Natural killer cell treated with Interleukin-12 subunit alpha and Interleukin-12 subunit beta and Interleukin-15 and Interleukin-18, amount 100 ng/mL, for 72 hours (primary cell): ENCODE measurements around the gene NT5DC4. TPM values are rescaled to one million over a fixed set of nuclear protein-coding genes. Genes with fewer than 3 reads are reported as not detected.

Source experiments
- ATAC-seq, 2 donors: fragments of 150-1000 bp; cut with Tn5 transposase in 1 of 2; sonication (Bioruptor Pico), chemical (Tn5 transposase) in 1 of 2; 2 replicates each; pipeline ENCODE4 v1.10.0; 2021
- DNase-seq: peaks from one replicate; pipeline ENCODE4 v3.0.0; 2022; ENCODE audit warnings: low spot score
- H3K27ac Mint-ChIP-seq, 2 donors: 1 replicate in 1 of 2; 2 replicates in 1 of 2; pipeline ENCODE4 v1.8.0; 2022; ENCODE audit warnings: mixed read lengths in 2 of 2, mild to moderate bottlenecking in 1 of 2, moderate library complexity in 1 of 2
- H3K27me3 Mint-ChIP-seq, 2 donors: 1 replicate in 1 of 2; 2 replicates in 1 of 2; pipeline ENCODE4 v1.8.0; 2022; ENCODE audit warnings: mixed read lengths in 2 of 2
- H3K36me3 Mint-ChIP-seq: one replicate; pipeline ENCODE4 v1.8.0; 2022; ENCODE audit warnings: mixed read lengths
- H3K4me1 Mint-ChIP-seq, 2 donors: 1 replicate in 1 of 2; 2 replicates in 1 of 2; pipeline ENCODE4 v1.8.0; 2022; ENCODE audit warnings: low read depth in 2 of 2, mixed read lengths in 2 of 2, mild to moderate bottlenecking in 1 of 2
- H3K4me3 Mint-ChIP-seq: one replicate; pipeline ENCODE4 v1.8.0; 2022; ENCODE audit warnings: mixed read lengths
- H3K9me3 Mint-ChIP-seq: 2 replicates; pipeline ENCODE4 v1.8.0; 2022; ENCODE audit warnings: mixed read lengths
- total RNA-seq, 2 donors: library from RNA; stranded (reverse); gene quantifications; one replicate each; pipeline ENCODE4 v1.2.3, GENCODE V29; 2022

NT5DC4 gene
- not detected for total RNA-seq

GRCh38 chr2:112720785-112721184, at the start of gene NT5DC4:
TSS of gene NT5DC4 (plus strand) at chr2:112721020. CDS start at chr2:112721080, 60 bp downstream.
- Mint-ChIP-seq H3K9me3 (no peaks in the 10 kb centered on the region), H3K27ac (peak within 1 kb of the TSS in 1 of 2 donors; percentile 37), H3K27me3 (no peaks in the 10 kb centered on the region), H3K4me3 (no peak within 1 kb of the TSS), H3K36me3 (no peaks in the 10 kb centered on the region), H3K4me1 (no peaks in the 10 kb centered on the region)
- DNase-seq (no peak), ATAC-seq (no peak)

GRCh38 chr2:112671801-112672200, 49.0 kb upstream of the NT5DC4 start:
- Mint-ChIP-seq H3K27ac (no peak overlapping the region), H3K4me1 (peaks cover 5 to 6% of the 10 kb centered on the region in 2 donors), H3K4me3 (no peak overlapping the region), H3K27me3 (no peaks in the 10 kb centered on the region), H3K9me3 (no peaks in the 10 kb centered on the region), H3K36me3 (no peaks in the 10 kb centered on the region)
- ATAC-seq (no peak), DNase-seq (no peak)

- DNase-seq (no peak), ATAC-seq (no peak)
- Mint-ChIP-seq H3K27me3 (no peaks in the 10 kb centered on the region), H3K27ac (no peak overlapping the region), H3K4me1 (peaks cover 3 to 5% of the 10 kb centered on the region in 2 donors), H3K36me3 (no peaks in the 10 kb centered on the region), H3K9me3 (no peaks in the 10 kb centered on the region), H3K4me3 (no peak overlapping the region)
Measured at GRCh38 chr2:112673008-112673407, 47.8 kb upstream of the NT5DC4 start.

- Mint-ChIP-seq H3K9me3 (no peaks in the 10 kb centered on the region), H3K27me3 (no peaks in the 10 kb centered on the region), H3K4me3 (no peak overlapping the region)
Measured at GRCh38 chr2:112674229-112674628, 46.6 kb upstream of the NT5DC4 start.

GRCh38 chr2:112679484-112679883, 41.3 kb upstream of the NT5DC4 start:
- ATAC-seq = no peak
- H3K4me3 Mint-ChIP-seq = no peak overlapping the region

More at GRCh38 chr2:112674229-112674628, 46.6 kb upstream of the NT5DC4 start:
- ATAC-seq = no peak
- no peak for DNase-seq
- Mint-ChIP-seq H3K4me1 (peaks cover 3 to 5% of the 10 kb centered on the region in 2 donors), H3K36me3 (no peaks in the 10 kb centered on the region), H3K27ac (peak overlapping the region in 1 of 2 donors; percentile 37)

GRCh38 chr2:112680666-112681101, 40.1 kb upstream of the NT5DC4 start:
- H3K4me1 Mint-ChIP-seq = peaks cover 11 to 14% of the 10 kb centered on the region in 2 donors
- DNase-seq = no peak
- ATAC-seq = no peak
- no peaks in the 10 kb centered on the region for H3K36me3 Mint-ChIP-seq
- no peaks in the 10 kb centered on the region for H3K9me3 Mint-ChIP-seq
- H3K27ac Mint-ChIP-seq = no peak overlapping the region
- no peak overlapping the region for H3K4me3 Mint-ChIP-seq
- no peaks in the 10 kb centered on the region for H3K27me3 Mint-ChIP-seq

More at GRCh38 chr2:112679484-112679883, 41.3 kb upstream of the NT5DC4 start:
- no peaks in the 10 kb centered on the region for H3K27me3 Mint-ChIP-seq
- DNase-seq = no peak
- H3K4me1 Mint-ChIP-seq = peaks cover 7 to 9% of the 10 kb centered on the region in 2 donors
- no peaks in the 10 kb centered on the region for H3K9me3 Mint-ChIP-seq
- no peak overlapping the region for H3K27ac Mint-ChIP-seq
- H3K36me3 Mint-ChIP-seq = no peaks in the 10 kb centered on the region

- H3K27me3 Mint-ChIP-seq = no peaks in the 10 kb centered on the region
- H3K9me3 Mint-ChIP-seq = no peaks in the 10 kb centered on the region
- ATAC-seq (no peak), DNase-seq (no peak)
- H3K27ac Mint-ChIP-seq = no peak overlapping the region
- H3K36me3 Mint-ChIP-seq = no peaks in the 10 kb centered on the region
- peaks cover 11 to 14% of the 10 kb centered on the region in 2 donors for H3K4me1 Mint-ChIP-seq
- no peak overlapping the region for H3K4me3 Mint-ChIP-seq
Measured at GRCh38 chr2:112682101-112682500, 38.7 kb upstream of the NT5DC4 start.

GRCh38 chr2:112683550-112684414, 37.0 kb upstream of the NT5DC4 start:
- Mint-ChIP-seq H3K4me3 (no peak overlapping the region), H3K27ac (no peak overlapping the region), H3K9me3 (no peaks in the 10 kb centered on the region), H3K27me3 (no peaks in the 10 kb centered on the region), H3K36me3 (no peaks in the 10 kb centered on the region), H3K4me1 (peaks cover 15 to 16% of the 10 kb centered on the region in 2 donors)
- no peak for ATAC-seq
- no peak for DNase-seq

GRCh38 chr2:112684415-112684775, 36.4 kb upstream of the NT5DC4 start:
- ATAC-seq (no peak), DNase-seq (no peak)
- Mint-ChIP-seq H3K27me3 (no peaks in the 10 kb centered on the region), H3K27ac (no peak overlapping the region), H3K36me3 (no peaks in the 10 kb centered on the region), H3K4me1 (peaks cover 15 to 22% of the 10 kb centered on the region in 2 donors), H3K4me3 (no peak overlapping the region), H3K9me3 (no peaks in the 10 kb centered on the region)

GRCh38 chr2:112685271-112685884, 35.4 kb upstream of the NT5DC4 start:
- H3K4me3 Mint-ChIP-seq = no peak overlapping the region
- ATAC-seq (no peak), DNase-seq (no peak)
- H3K27ac Mint-ChIP-seq = no peak overlapping the region
- H3K27me3 Mint-ChIP-seq = no peaks in the 10 kb centered on the region
- H3K9me3 Mint-ChIP-seq = no peaks in the 10 kb centered on the region
- no peaks in the 10 kb centered on the region for H3K36me3 Mint-ChIP-seq
- peaks cover 18 to 22% of the 10 kb centered on the region in 2 donors for H3K4me1 Mint-ChIP-seq

- ATAC-seq (no peak), DNase-seq (no peak)
- no peak overlapping the region for H3K4me3 Mint-ChIP-seq
- no peaks in the 10 kb centered on the region for H3K36me3 Mint-ChIP-seq
- H3K9me3 Mint-ChIP-seq = no peaks in the 10 kb centered on the region
- no peaks in the 10 kb centered on the region for H3K27me3 Mint-ChIP-seq
- no peak overlapping the region for H3K27ac Mint-ChIP-seq
- peaks cover 28 to 32% of the 10 kb centered on the region in 2 donors for H3K4me1 Mint-ChIP-seq
Measured at GRCh38 chr2:112686348-112687217, 34.2 kb upstream of the NT5DC4 start.

- DNase-seq = no peak
- Mint-ChIP-seq H3K4me3 (no peak overlapping the region), H3K27me3 (no peaks in the 10 kb centered on the region), H3K27ac (no peak overlapping the region), H3K36me3 (no peaks in the 10 kb centered on the region), H3K9me3 (no peaks in the 10 kb centered on the region), H3K4me1 (peaks cover 36 to 42% of the 10 kb centered on the region in 2 donors)
- ATAC-seq = no peak
Measured at GRCh38 chr2:112687522-112687921, 33.3 kb upstream of the NT5DC4 start.

- no peaks in the 10 kb centered on the region for H3K9me3 Mint-ChIP-seq
- no peaks in the 10 kb centered on the region for H3K36me3 Mint-ChIP-seq
- no peak overlapping the region for H3K4me3 Mint-ChIP-seq
- ATAC-seq (no peak), DNase-seq (no peak)
- H3K27ac Mint-ChIP-seq = no peak overlapping the region
- peaks cover 44 to 49% of the 10 kb centered on the region in 2 donors for H3K4me1 Mint-ChIP-seq
- no peaks in the 10 kb centered on the region for H3K27me3 Mint-ChIP-seq
Measured at GRCh38 chr2:112688086-112688880, 32.5 kb upstream of the NT5DC4 start.
